HG02763 (cell line): ENCODE measurements around the gene GRK5.

Experiments
- ATAC-seq: cut with Tn5 transposase; IDR thresholded peaks from one replicate; pipeline ENCODE4 v1.9.1; 2021; ENCODE audit warnings: mild to moderate bottlenecking, moderate library complexity; ENCODE audit not compliant: unreplicated experiment

The GRK5 gene

GRCh38 chr10:119415121-119415520 lies 207.8 kb downstream of the GRK5 start:
- ATAC-seq, result no peak

DNA sequence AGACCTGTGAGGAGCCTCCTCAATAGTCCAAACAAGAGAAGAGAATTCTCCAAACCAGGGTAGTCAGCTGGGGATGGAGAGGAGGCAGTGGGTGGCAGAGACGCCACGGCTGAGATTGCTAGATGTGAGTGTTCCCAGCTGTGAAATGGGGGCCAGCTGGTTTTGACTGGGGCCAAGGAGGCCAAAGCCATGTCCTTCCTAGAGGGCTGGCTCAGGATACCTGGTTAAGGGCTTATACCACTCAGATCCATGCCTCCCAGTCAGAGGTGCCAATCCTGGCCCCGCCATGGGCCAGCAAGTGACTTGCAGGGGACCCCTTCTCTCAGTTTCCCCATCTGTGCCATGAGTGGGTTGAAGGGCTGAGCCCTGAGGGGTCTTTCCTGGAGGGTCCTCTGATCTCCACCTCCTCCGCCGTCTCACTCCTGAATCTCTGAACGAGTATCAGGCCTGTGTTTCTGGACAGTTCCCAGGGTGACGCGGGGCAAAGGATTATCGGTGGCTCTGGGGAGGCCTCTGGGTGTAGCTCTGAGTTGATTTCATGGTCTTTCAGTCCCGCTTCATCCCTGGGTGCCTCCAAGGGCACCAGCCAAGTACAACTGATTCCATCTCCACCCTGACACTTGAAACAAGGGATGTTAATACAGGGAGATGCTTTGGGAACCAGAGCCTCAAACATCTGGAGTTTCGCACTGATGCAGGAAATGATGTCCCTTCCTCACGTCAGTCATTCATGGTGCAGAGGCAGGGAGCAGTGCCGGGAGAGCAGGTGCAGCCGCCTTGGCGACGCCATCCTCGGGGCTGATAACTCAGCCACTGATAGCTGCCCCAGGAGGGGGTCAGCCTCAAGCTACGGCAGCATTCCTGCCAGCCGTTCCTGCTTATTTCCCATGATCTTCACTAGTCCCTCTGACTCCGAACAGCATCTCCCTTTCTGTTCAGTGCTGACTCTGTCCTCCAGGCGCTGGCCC lies 208.4 kb downstream of the GRK5 start:
- no peak for ATAC-seq

DNA sequence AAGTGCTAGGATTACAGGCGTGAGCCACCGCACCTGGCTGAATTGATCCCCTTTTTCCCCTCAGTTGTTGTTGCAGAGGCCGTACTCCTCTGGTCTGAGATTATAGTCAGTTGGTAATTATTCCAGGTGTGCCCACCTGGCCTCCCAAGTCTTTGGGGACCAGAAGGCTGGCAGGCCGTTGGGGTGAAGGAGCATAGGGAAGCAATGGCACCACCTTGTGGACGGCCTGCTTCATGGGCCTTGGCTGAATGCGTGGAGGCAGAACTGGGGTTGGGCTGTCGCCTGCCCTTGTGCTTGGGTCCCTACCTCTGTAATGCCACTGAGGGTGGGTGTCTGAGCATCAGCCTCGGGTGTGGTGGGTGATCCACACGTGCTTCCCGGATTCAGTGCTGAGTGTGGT lies 209.5 kb downstream of the GRK5 start:
- ATAC-seq, result no peak

DNA sequence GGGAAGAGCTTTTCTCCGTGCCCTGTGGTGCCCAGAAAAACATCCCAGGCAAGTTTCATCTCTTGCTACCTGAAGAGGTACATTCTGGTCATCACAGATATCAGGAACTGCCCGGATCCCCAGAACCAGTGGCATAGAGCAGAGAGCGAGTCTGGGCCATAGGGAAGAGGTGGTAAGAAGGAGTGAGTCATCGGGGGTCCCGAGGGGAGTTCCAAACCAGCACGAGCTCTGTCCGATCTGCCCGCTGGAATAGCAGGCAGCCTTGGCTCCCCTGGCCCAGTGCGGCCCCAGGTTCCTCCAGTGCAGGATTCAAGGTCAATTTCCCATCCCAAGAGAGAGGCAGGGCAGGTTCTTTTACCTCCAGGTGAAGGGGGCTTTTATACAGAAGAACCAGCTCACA lies 210.5 kb downstream of the GRK5 start:
- no peak for ATAC-seq

- ATAC-seq, result no peak
These were observed 211.0 kb downstream of the GRK5 start for GRCh38 chr10:119418362-119418761.

- ATAC-seq, result no peak
These were observed 212.6 kb downstream of the GRK5 start for GRCh38 chr10:119419931-119420330.

DNA sequence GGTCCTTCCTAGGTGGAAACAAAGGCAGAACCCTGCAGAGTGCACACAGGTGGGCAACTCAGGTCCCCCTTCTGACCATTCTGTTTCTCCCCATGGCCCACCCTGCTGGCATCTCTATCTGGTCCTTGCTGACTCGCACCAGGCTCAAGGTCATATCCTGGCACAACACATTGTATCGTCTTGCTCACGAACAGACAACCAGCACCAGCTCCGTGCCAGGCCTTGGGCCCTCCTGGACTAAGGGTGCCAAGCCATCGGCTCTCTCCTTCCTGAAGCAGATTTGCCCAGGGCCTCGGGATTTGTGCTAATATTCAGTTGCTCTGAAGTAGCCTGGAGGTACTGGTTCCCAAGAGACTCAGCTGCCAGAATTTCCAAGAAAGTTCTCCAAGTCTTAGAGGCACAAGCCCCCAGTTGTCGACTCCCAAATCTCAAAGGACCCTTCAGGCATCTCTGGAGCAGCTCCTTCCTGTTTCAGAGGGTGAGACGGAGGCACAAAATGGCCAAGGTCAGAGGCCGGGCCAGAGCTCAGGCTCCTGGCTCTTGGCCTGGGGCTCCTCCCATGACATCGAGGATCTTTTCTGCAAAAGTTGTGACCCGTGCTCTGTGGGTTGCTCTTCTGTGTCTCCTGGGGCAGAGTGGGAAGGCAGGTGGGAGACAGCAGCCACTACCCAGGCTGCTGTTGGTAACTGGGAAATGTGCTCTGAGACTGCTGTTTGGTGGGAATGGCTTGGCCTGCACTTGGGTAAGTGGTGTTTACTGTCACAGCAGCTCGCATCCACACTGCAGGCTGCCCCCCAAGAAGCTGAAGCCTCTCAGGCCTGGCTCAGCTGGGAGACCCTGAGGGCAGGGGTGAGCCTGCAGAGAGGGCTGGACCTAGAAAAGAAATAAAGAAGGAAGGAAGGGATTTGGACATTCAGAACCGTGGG lies 213.8 kb downstream of the GRK5 start:
- no peak for ATAC-seq

DNA sequence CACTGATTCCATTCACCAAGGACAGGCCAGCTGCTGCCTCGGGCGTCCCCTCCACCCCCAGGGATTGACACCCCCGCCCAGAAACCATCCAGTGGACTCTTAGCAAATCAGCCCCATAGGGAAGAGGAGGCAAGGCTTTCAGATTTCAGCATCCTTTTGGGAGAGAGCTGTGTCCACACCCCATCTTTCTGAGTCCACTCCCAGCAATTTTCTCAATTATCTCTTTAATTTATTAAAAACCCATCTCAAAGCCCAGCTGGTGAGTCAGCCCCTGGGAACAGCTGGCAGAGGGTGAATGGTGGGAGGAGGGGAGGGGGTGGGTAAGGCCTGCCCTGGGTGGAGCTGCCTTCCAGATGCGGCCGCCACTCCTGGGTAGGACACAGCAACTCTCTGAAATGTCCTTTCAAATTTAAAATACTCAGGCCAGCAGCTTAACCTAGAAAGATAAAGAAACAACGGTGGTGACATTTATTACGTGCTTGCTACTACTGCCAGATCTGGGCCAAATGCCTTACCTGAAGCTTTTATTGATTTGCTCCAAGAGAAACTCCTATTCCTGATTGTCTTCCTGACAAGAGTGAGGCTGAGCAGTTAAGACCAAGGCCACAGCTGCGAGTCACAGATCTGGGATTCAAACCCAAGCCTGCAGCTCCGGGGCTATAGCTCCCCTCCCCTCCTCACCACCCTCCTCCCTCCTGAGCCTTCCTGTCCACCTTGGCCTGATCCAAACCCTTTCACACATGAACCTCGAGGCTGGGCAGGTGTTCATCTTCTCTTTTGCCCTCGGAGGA lies 214.7 kb downstream of the GRK5 start:
- ATAC-seq, result no peak

DNA sequence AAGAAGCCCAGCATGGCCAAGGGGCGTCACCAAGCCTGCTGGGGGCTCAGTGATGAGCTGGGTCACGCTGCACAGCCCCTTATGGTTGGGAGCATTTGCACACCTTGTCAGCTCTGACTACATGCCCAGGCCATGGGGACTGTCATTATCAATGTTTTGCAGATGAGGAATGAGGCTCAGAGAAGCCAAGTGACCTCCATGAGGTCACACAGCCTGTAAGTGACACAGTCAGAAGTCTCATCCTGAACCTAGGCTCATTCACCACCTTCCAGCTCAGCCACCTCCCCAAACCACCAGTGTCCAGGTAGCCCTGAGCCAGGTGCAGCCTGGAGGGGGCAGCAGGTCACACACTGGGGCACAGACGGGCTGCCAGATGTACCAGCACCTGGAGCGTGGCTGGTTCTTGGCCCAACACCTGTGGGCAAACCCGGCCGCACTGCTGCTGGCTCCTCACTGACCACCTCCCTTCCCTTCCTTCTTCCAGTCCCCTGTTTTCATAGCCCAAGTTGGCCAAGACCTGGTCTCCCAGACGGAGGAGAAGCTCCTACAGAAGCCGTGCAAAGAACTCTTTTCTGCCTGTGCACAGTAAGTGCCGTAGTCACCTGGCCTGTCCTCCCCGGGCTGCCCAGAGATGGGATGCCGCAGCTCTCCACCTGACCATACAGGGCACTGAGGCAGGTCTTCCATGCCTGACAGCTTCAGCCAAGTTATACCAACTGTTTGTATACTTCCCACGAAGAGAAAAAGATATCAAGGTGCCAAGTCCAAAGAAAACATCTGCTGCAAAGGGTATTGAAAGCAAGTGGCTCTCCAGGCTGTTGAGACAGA lies 215.5 kb downstream of the GRK5 start:
- ATAC-seq, result no peak

DNA sequence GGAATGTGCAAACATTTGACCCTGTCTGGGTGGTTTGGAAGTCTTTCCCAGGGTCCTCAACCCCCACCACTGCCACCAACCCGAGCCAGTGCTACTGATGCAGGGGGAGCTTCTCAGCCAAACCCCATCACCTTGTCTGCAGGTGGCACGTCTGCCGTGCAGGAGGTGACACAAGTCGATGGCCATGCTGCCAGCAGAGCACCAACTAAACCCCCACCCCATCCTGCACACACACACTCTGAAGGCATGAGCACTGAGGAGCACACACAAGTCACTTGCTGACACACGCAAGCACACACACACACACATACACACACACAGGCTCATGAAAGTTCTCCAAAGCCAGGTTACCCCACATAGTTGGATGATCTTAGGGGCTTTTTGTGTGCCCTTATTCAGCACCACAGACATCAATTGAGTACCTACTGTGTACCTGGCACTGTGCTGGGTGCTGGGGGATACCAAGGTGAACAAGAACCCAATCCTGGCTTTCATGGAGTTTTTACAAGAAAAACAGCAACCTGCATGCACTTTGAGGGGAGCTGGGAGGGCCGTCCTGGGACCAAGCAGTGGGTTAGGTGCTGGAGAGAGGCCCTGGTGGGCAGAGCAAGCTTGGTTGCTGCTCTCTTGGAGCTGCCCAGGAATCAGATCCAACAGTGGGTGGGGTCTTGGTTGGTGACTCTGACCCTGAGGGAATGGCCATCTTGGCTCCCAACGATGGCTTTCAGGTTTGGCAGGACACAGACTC lies 216.3 kb downstream of the GRK5 start:
- ATAC-seq, result no peak

GRCh38 chr10:119424258-119424975 lies 217.0 kb downstream of the GRK5 start:
- no peak for ATAC-seq

GRCh38 chr10:119425102-119425880 lies 217.9 kb downstream of the GRK5 start:
- no peak for ATAC-seq

GRCh38 chr10:119425881-119426170 lies 218.5 kb downstream of the GRK5 start:
- no peak for ATAC-seq

- no peak for ATAC-seq
These were observed 219.3 kb downstream of the GRK5 start for GRCh38 chr10:119426699-119427098.

DNA sequence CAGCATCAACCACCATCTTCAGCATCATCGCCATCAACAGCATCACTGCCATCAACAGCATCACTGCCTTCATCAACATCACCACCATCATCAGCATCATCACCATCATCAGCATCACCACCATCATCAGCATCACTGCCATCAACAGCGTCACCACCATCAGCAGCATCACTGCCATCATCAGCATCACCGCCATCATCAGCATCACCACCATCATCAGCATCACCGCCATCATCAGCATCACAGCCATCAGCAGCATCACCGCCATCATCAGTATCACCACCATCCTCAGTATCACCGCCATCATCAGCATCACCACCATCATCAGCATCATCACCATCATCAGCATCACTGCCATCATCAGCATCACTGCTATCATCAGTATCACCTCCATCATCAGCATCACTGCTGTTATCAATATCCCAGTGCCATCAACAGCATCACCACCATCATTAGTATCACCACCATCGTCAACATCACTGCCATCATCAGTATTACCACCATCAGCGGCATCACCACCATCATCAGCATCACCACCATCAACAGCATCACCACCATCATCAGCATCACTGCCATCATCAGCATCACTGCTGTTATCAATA lies 220.0 kb downstream of the GRK5 start:
- ATAC-seq, result no peak

DNA sequence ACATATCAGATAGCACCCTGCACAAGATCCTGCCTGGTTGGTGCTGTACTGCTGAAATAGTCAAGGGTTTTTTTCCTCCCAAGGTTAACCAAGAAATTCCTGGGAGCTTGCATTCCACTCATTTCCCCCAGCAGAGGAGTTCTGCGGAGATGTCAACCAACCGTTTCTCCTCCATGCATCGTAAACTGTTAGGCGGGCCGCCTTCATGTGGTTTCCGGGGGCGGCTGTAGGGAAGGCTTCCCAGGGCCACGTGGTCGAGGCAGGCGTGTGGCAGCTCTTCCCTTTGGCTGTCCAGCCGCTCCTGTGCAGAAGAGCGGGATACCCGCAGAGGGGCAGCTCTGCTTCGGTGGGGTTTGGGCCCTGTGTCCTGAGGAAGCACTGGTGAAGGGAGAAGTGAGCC lies 221.4 kb downstream of the GRK5 start:
- ATAC-seq, result no peak

DNA sequence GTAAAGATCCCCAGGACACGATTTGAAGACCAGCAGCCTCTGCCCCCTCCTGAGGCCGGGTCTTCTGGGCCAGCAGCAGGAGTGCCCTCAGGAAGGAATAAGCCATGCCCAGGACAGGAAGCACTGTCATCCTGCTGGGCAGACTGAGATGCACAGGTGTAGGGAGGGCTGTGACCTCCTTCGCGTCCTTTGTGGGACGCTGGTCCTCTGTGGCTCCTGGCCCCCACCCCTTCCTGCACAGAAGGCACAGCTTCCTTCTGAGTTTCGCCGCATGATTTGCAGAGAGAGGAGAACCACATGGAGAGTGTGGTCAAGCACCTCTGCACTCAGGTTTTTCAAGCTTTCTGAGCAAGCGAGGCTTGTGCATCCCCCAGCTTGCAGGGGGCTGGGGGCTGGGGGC lies 222.4 kb downstream of the GRK5 start:
- ATAC-seq, result no peak
